ENCODE results near the gene KAZN. TPM values are rescaled to one million over a fixed set of nuclear protein-coding genes. Genes with fewer than 3 reads are reported as not detected.

KAZN gene
- polyA plus RNA-seq, 2 of the 4 experiments (the other 2 are of a cell fraction) = 1.3 to 1.9 TPM

GRCh38 chr1:14580986-14581385, 17.5 kb upstream of the KAZN start:
- Histone ChIP-seq H3K4me2 (no peak overlapping the region), H3K9me3 (no peaks in the 10 kb centered on the region), H3K4me3 (no peak overlapping the region), H3K4me1 (no peaks in the 10 kb centered on the region), H3K27ac (no peak overlapping the region)
- no peak for TF ChIP-seq TP53 (CRISPR knock-in tag; IDR thresholded peaks at IDR 0.05)
- no peak for TF ChIP-seq ZSCAN20 (CRISPR knock-in tag; IDR thresholded peaks at IDR 0.05)
- no peak for TF ChIP-seq KDM1A (IDR thresholded peaks at IDR 0.05; ENCODE audit: low read depth)
- POLR2A ChIA-PET = no interaction called here
- CTCF ChIA-PET = no interaction called here
- ATAC-seq (no peak), FAIRE-seq (no peak), DNase-seq (ENCODE audit: low read depth in 1 of 2, low spot score in 1 of 2) (no peak)
- 55% methylated on average over 4 of the region's 4 CpGs for WGBS (ENCODE audit: missing lambda C conversion rate)

- no peak for DNase-seq (ENCODE audit: low read depth in 1 of 2, low spot score in 1 of 2)
- Histone ChIP-seq H3K4me2 (no peak overlapping the region), H3K4me1 (no peaks in the 10 kb centered on the region), H3K4me3 (no peak overlapping the region), H3K27ac (no peak overlapping the region), H3K9me3 (no peaks in the 10 kb centered on the region)
- POLR2A ChIA-PET = no interaction called here
- no peak for ATAC-seq
- WGBS (ENCODE audit: missing lambda C conversion rate) = 31% methylated on average over 4 of the region's 5 CpGs
- CTCF ChIA-PET = interaction anchor here (1.0 to 2.0 kb wide), 2 partner anchors 17 to 701 kb away, joined by 3 to 4 read pairs; no protein-coding TSS in a partner anchor
- FAIRE-seq = no peak
- TF ChIP-seq SMC3 (IDR thresholded peaks at IDR 0.05) (no peak), RARB (CRISPR knock-in tag; IDR thresholded peaks at IDR 0.05) (no peak), ESRRA (IDR thresholded peaks at IDR 0.05; ENCODE audit: borderline replicate concordance, low read length) (no peak), BCL3 (IDR thresholded peaks at IDR 0.05) (no peak), RFX5 (IDR thresholded peaks at IDR 0.05) (no peak), GATA3 (IDR thresholded peaks at IDR 0.05; ENCODE audit: borderline replicate concordance) (no peak), ELK1 (IDR thresholded peaks at IDR 0.05; ENCODE audit: low read depth, low read length) (no peak), EHMT2 (IDR thresholded peaks at IDR 0.05; ENCODE audit: low read depth) (no peak), ZSCAN20 (CRISPR knock-in tag; IDR thresholded peaks at IDR 0.05) (no peak)
Observed at GRCh38 chr1:14583788-14584187, 14.7 kb upstream of the KAZN start.

GRCh38 chr1:14585728-14586127, 12.8 kb upstream of the KAZN start:
- no peak for FAIRE-seq
- TF ChIP-seq CHD4 (IDR thresholded peaks at IDR 0.05; ENCODE audit: borderline replicate concordance) (no peak), MAX (IDR thresholded peaks at IDR 0.05) (no peak), CEBPB (IDR thresholded peaks at IDR 0.05) (no peak), EP300 (IDR thresholded peaks at IDR 0.05) (no peak), NPAS2 (CRISPR knock-in tag; IDR thresholded peaks at IDR 0.05; ENCODE audit: borderline replicate concordance) (no peak), ZSCAN20 (CRISPR knock-in tag; IDR thresholded peaks at IDR 0.05) (no peak), ESRRA (IDR thresholded peaks at IDR 0.05; ENCODE audit: borderline replicate concordance, low read length) (no peak), BCL3 (IDR thresholded peaks at IDR 0.05) (no peak), FOSB (CRISPR knock-in tag; IDR thresholded peaks at IDR 0.05) (no peak), NR3C1 (IDR thresholded peaks at IDR 0.05) (no peak), SMC3 (IDR thresholded peaks at IDR 0.05) (no peak), NFE2L2 (conservative IDR thresholded peaks at IDR 0.05; ENCODE audit: low read length) (no peak), RARB (CRISPR knock-in tag; IDR thresholded peaks at IDR 0.05) (no peak), EHMT2 (IDR thresholded peaks at IDR 0.05; ENCODE audit: low read depth) (no peak)
- ChIA-PET POLR2A (no interaction called here), CTCF (no interaction called here)
- DNase-seq (ENCODE audit: low read depth in 1 of 2, low spot score in 1 of 2) = no peak
- Histone ChIP-seq H3K4me2 (no peak overlapping the region), H3K27ac (no peak overlapping the region), H3K4me3 (no peak overlapping the region), H3K9me3 (no peaks in the 10 kb centered on the region), H3K4me1 (no peaks in the 10 kb centered on the region)
- 12% methylated on average over 9 of the region's 9 CpGs for WGBS (ENCODE audit: missing lambda C conversion rate)
- ATAC-seq = no peak

All from A549 (cell line).